Measurements from ENCODE around the gene ZNF710. TPM values are rescaled to one million over a fixed set of nuclear protein-coding genes. Genes with fewer than 3 reads are reported as not detected.

The ZNF710 gene
- total RNA-seq (2012; rRNA removed) (8.2 and 8.9 TPM in 2 replicates), polyA plus RNA-seq (2012; rRNA removed) (7.6 and 9.2 TPM in 2 replicates), Bru-seq, nascent RNA (percentile 82 among the genes with signal in this experiment), BruChase-seq, experiment 1, labeled RNA remaining after a 6-hour chase (percentile 91 among the genes with signal in this experiment), BruChase-seq, experiment 2, labeled RNA remaining after a 2-hour chase (percentile 84 among the genes with signal in this experiment)
- 4.4 and 6.6 TPM in 2 replicates for polyA plus RNA-seq (2012; cell fraction: cytosol; rRNA removed)
- 12.5 and 18.6 TPM in 2 replicates for polyA plus RNA-seq (2012; cell fraction: nucleus; rRNA removed; ENCODE audit: low replicate concordance)
- long read RNA-seq, full-length matches to known transcripts: 3 of 9 reads
- long read RNA-seq, partial matches to known transcripts: 4 of 9 reads
- long read RNA-seq, other reads (novel, unspliced or antisense): 2 of 9 reads

DNA sequence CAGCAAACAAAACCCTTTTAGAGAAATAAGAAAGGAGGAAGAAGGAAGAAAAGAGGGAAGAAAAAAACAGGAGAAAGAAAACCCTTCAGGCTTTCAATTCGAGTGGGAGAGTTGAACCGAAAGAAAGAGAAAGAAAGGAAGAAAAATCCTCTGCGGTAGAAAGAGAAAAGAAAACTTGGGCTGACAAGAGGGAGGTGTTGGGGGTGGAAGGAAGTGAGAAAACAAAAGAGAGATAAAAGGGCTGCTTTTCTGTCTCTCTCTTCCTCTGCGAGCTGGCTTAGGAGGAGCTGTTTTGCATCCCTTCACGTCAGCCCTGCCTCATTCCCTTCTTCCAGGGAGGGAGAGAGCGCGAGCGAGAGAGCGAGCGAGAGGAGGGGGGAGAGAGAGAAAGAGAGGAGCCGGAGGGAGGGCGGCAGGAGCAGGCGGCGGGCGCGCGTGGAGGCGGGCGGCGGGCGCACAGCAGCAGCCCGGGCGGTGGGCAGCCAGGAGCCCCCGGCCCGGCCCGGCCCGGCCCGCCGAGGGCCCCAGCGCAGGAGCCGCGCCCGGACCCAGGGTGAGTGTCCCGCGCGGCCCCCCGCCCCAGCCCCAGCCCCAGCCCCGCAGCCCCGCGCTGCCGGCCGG lies at the start of gene ZNF710:
Gene ZNF710 (plus strand): TSS at position 263 of the 621 bp plus-strand sequence. CDS start 65,814 bp downstream, outside the sequence.
- in situ Hi-C loops (cut with MboI; ENCODE audit: low sequenced_read_pairs): no loop called here
- DNase-seq: peak; percentile 66

More for the DNA sequence above, at the start of gene ZNF710:
- Histone ChIP-seq H2BK120ac (ENCODE audit: low read depth, low read length) (peak within 1 kb of the TSS; percentile 83), H3K79me1 (ENCODE audit: low read depth in 1 of 2, low read length in 2 of 2) (peaks cover 16 to 50% of the 10 kb centered on the region in 2 experiments; a peak in 3 of 4 replicates), H2AK5ac (ENCODE audit: low read depth, low read length) (peak within 1 kb of the TSS; percentile 71), H3K56ac (ENCODE audit: extremely low read depth, insufficient read depth, low read length) (peak within 1 kb of the TSS; percentile 78), H3K23ac (ENCODE audit: low read depth, low read length) (peak within 1 kb of the TSS; percentile 97), H3K36me3 (ENCODE audit: control insufficient read depth, insufficient read depth, low read length) (no peaks in the 10 kb centered on the region; the same call in 1 of the 2 replicates), H4K20me1 (ENCODE audit: insufficient read depth, low read length) (peaks cover 14% of the 10 kb centered on the region), H3K18ac (ENCODE audit: low read depth, low read length) (peak within 1 kb of the TSS; percentile 95), H3K4ac (ENCODE audit: low read depth, low read length) (peak within 1 kb of the TSS; percentile 92), H3K9me3 (ENCODE audit: control insufficient read depth, insufficient read depth, low read length) (no peaks in the 10 kb centered on the region), H4K8ac (ENCODE audit: low read depth in 2 of 2, low read length in 2 of 2) (peak within 1 kb of the TSS; percentile 62 to 97), H3K4me3 (ENCODE audit: insufficient read depth, low read depth, low read length) (peak within 1 kb of the TSS; percentile 83), H2BK15ac (ENCODE audit: low read depth, low read length) (peak within 1 kb of the TSS; percentile 16; the same call in 1 of the 3 replicates), H2AFZ (replicated peaks; ENCODE audit: low read length, poor library complexity) (peak within 1 kb of the TSS; percentile 91), H3K27ac (ENCODE audit: insufficient read depth, low read length) (peak within 1 kb of the TSS; percentile 99), H3K4me1 (ENCODE audit: control insufficient read depth, insufficient read depth, low read length) (peaks cover 30% of the 10 kb centered on the region), H3K9me1 (ENCODE audit: insufficient read depth, low read length) (peaks cover 31% of the 10 kb centered on the region), H3K27me3 (ENCODE audit: control insufficient read depth, insufficient read depth, low read length) (no peaks in the 10 kb centered on the region), H4K91ac (ENCODE audit: insufficient read depth, low read depth, low read length) (peak within 1 kb of the TSS; percentile 76), H2AK9ac (replicated peaks; ENCODE audit: low read depth, low read length, poor library complexity) (peak within 1 kb of the TSS; percentile 92), H3K9ac (ENCODE audit: low read depth, low read length) (peak within 1 kb of the TSS; percentile 99), H2BK20ac (ENCODE audit: low read depth, low read length) (no peak within 1 kb of the TSS), H3K14ac (replicated peaks; ENCODE audit: low read depth, low read length) (peak within 1 kb of the TSS; percentile 97), H4K5ac (ENCODE audit: low read depth, low read length) (peak within 1 kb of the TSS; percentile 96), H2BK5ac (ENCODE audit: low read depth, low read length, poor library complexity, severe bottlenecking) (peak within 1 kb of the TSS; percentile 99), H3K4me2 (ENCODE audit: low read depth, low read length) (peak within 1 kb of the TSS; percentile 94)
- TF ChIP-seq RCOR1 (IDR thresholded peaks at IDR 0.05; ENCODE audit: insufficient replicate concordance, low read length) (no peak), CEBPB (IDR thresholded peaks at IDR 0.05; ENCODE audit: low read depth, low read length) (no peak), CHD1 (IDR thresholded peaks at IDR 0.05; ENCODE audit: low read depth, low read length) (no peak), MAFK (IDR thresholded peaks at IDR 0.05; ENCODE audit: low read depth, low read length) (no peak), NFE2L2 (IDR thresholded peaks at IDR 0.05; ENCODE audit: low read depth, low read length) (no peak), USF2 (IDR thresholded peaks at IDR 0.05; ENCODE audit: low read depth, low read length) (no peak), FOS (IDR thresholded peaks at IDR 0.05; ENCODE audit: low read depth, low read length) (no peak), MAZ (IDR thresholded peaks at IDR 0.05; ENCODE audit: borderline replicate concordance, low read depth, low read length) (no peak), POLR2A (IDR thresholded peaks at IDR 0.05; ENCODE audit: low read depth, low read length) (no peak; the same call in 1 of the 2 replicates)
- ATAC-seq (ENCODE audit: low read depth): peak; percentile 38
- WGBS, 2 experiments (ENCODE audit: extremely low coverage in 2 of 2, insufficient read length in 1 of 2): 0% methylated on average over 15 of the region's 42 CpGs; no CpG with 5 or more reads in 1 of the 2 experiments
- intact Hi-C loops (cut with micrococcal nuclease): loop anchor here (1.0 kb wide), 1 partner anchor 107 kb away; no protein-coding TSS in a partner anchor
- dilution Hi-C loops (cut with HindIII; ENCODE audit: low sequenced_read_pairs, unreplicated experiment): no loop called here
- ChIA-PET POLR2A (ENCODE audit: unreplicated experiment) (no interaction called here), CTCF (interaction anchor here (0.7 kb wide), 1 partner anchor 15 kb away, joined by 5 read pairs; no protein-coding TSS in a partner anchor)
- BruUV-seq (replicated peaks): no TSS peak
